ENCODE measurements around the gene PREX1.

Gene PREX1

DNA sequence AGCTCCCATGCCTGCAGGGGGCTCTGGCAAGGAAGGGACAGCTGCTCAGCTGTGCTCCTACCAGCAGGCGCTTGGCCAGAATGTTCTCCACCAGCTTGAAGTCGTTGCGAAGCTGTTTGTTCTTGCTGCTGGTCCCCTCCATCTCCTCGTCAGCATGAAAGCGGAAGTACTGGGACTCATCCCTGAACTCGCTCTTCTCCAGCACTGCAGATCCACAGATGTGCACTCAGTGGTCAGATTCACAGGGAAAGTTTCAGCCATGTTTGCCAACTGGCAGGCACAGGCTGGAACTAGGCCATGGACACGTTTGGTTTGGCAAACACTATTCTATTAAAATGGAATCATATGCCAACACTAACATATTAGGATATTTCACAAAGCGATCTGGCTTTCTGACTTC is 167.9 kb downstream of the PREX1 start:
- H3K4me3 ChIP-seq (replicated peaks; ENCODE audit: low read depth, low read length): no peak overlapping the region
- peaks cover 48% of the 10 kb centered on the region for H3K36me3 ChIP-seq (ENCODE audit: control insufficient read depth, insufficient read depth, low read length)
- no peak for DNase-seq (ENCODE audit: extremely low read depth, insufficient read length)
- no peaks in the 10 kb centered on the region for H3K27me3 ChIP-seq (replicated peaks; ENCODE audit: control insufficient read depth, insufficient read depth, low read length)
- TF ChIP-seq, protein P1, sequence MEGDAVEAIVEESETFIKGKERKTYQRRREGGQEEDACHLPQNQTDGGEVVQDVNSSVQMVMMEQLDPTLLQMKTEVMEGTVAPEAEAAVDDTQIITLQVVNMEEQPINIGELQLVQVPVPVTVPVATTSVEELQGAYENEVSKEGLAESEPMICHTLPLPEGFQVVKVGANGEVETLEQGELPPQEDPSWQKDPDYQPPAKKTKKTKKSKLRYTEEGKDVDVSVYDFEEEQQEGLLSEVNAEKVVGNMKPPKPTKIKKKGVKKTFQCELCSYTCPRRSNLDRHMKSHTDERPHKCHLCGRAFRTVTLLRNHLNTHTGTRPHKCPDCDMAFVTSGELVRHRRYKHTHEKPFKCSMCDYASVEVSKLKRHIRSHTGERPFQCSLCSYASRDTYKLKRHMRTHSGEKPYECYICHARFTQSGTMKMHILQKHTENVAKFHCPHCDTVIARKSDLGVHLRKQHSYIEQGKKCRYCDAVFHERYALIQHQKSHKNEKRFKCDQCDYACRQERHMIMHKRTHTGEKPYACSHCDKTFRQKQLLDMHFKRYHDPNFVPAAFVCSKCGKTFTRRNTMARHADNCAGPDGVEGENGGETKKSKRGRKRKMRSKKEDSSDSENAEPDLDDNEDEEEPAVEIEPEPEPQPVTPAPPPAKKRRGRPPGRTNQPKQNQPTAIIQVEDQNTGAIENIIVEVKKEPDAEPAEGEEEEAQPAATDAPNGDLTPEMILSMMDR (IDR thresholded peaks at IDR 0.05; ENCODE audit: insufficient read depth, low read length, poor library complexity, severe bottlenecking): no peak

DNA sequence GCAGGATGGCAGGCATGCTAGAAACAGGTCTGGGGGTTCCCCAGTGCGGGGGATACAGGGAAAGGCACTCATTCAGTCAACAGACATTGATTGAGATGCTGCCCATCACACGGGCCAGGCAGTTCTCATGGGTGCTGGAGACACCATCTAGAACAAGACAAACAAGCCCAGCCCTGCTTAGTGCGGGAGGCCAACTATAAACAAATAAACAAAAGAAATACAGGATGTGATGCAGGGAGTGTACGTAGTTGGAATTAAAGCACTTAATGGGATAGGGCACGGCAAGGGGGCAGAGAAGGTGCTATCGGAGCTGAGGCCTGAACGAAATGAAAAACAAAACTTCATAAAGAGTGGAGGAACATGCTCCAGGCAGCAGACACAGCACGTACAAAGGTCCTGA is 169.3 kb downstream of the PREX1 start:
- DNase-seq (ENCODE audit: extremely low read depth, insufficient read length): no peak
- no peak overlapping the region for H3K4me3 ChIP-seq (replicated peaks; ENCODE audit: low read depth, low read length)
- peaks cover 54% of the 10 kb centered on the region for H3K36me3 ChIP-seq (ENCODE audit: control insufficient read depth, insufficient read depth, low read length)
- no peaks in the 10 kb centered on the region for H3K27me3 ChIP-seq (replicated peaks; ENCODE audit: control insufficient read depth, insufficient read depth, low read length)
- TF ChIP-seq, protein P1 (IDR thresholded peaks at IDR 0.05; ENCODE audit: insufficient read depth, low read length, poor library complexity, severe bottlenecking): no peak

- TF ChIP-seq, protein P1 (IDR thresholded peaks at IDR 0.05; ENCODE audit: insufficient read depth, low read length, poor library complexity, severe bottlenecking): no peak
- Histone ChIP-seq H3K4me3 (replicated peaks; ENCODE audit: low read depth, low read length) (no peak overlapping the region), H3K27me3 (replicated peaks; ENCODE audit: control insufficient read depth, insufficient read depth, low read length) (no peaks in the 10 kb centered on the region), H3K36me3 (ENCODE audit: control insufficient read depth, insufficient read depth, low read length) (peaks cover 56% of the 10 kb centered on the region)
- DNase-seq (ENCODE audit: extremely low read depth, insufficient read length): no peak
These were observed 169.7 kb downstream of the PREX1 start for GRCh38 chr20:48658198-48658476.

DNA sequence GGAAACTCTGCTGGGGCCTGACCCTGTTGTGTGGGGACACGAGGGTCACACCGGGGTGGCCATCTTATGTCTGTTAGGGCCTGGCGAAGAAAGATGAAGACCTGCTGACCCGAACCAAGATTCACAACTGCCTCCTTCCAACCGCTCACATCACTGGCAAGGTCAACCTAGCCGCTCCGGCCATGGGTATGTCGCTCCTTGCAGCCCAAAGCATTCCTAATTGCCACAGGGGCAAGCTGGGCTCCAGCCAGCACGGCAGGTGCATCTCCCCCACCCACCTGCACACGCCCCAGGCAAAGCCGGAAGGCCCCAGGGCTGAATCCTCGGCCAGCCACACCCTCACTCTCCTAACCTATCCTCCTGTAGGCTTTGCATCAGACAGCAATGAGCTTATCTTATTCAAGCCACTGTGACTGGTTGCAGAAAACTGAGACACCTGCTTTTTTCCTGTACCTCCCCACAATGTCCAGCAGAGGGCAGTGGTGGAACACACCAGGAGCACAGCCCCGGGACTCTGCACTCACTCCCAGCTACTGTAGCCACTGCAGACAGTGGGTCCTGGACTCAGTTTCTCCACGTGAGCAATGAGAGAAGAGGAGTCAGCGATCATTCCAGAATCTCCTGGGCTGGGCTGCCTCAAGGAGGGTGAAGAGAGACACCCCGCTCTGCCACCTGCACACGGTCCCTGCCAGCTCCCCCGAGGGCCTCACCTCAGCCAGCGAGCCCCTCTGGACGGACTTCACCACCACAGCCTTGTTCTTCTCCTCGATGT is 170.2 kb downstream of the PREX1 start:
- peak; percentile 52 for DNase-seq (ENCODE audit: extremely low read depth, insufficient read length)
- H3K36me3 ChIP-seq (ENCODE audit: control insufficient read depth, insufficient read depth, low read length): peaks cover 58% of the 10 kb centered on the region
- TF ChIP-seq, protein P1 (IDR thresholded peaks at IDR 0.05; ENCODE audit: insufficient read depth, low read length, poor library complexity, severe bottlenecking): peak; percentile 92

GRCh38 chr20:48656661-48657211 is 171.1 kb downstream of the PREX1 start:
- no peak for DNase-seq (ENCODE audit: extremely low read depth, insufficient read length)
- no peaks in the 10 kb centered on the region for H3K27me3 ChIP-seq (replicated peaks; ENCODE audit: control insufficient read depth, insufficient read depth, low read length)
- TF ChIP-seq, protein P1 (IDR thresholded peaks at IDR 0.05; ENCODE audit: insufficient read depth, low read length, poor library complexity, severe bottlenecking): peak; percentile 24
- no peak overlapping the region for H3K4me3 ChIP-seq (replicated peaks; ENCODE audit: low read depth, low read length)
- peaks cover 61% of the 10 kb centered on the region for H3K36me3 ChIP-seq (ENCODE audit: control insufficient read depth, insufficient read depth, low read length)

More for the DNA sequence above, 170.2 kb downstream of the PREX1 start:
- Histone ChIP-seq H3K27me3 (replicated peaks; ENCODE audit: control insufficient read depth, insufficient read depth, low read length) (no peaks in the 10 kb centered on the region), H3K4me3 (replicated peaks; ENCODE audit: low read depth, low read length) (no peak overlapping the region)
